Measurements from ENCODE around the gene VPS26C.

DNA sequence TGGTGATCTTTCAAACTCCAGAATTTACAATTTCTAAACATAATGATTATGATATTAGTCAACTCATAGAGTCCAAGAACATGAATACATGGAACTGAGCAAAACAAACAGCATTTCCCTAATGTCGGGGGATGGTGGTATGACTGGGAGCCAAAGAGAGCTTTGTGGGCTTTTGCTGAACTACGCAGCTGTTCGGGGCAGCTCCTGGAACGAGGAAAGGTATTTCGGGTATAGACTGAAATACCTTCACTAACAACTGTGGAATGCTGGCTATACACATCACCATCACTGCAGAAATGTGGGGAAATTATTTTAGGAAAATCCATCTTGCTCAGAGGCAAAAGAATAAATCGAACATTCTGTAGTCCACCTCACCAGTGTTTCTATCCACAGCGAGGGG lies 30.2 kb upstream of the VPS26C start:
- TF ChIP-seq SIN3A (IDR thresholded peaks at IDR 0.05; ENCODE audit: borderline replicate concordance, insufficient read depth, low read length) (no peak), POLR2AphosphoS5 (IDR thresholded peaks at IDR 0.05; ENCODE audit: low read depth, low read length) (no peak), TAF1 (IDR thresholded peaks at IDR 0.05; ENCODE audit: borderline replicate concordance, insufficient read depth, low read length) (no peak), FOXP2 (optimal IDR thresholded peaks at IDR 0.05; ENCODE audit: borderline replicate concordance, extremely low read depth, extremely low read length, insufficient read depth) (no peak)
- TF ChIP-seq, protein P1, sequence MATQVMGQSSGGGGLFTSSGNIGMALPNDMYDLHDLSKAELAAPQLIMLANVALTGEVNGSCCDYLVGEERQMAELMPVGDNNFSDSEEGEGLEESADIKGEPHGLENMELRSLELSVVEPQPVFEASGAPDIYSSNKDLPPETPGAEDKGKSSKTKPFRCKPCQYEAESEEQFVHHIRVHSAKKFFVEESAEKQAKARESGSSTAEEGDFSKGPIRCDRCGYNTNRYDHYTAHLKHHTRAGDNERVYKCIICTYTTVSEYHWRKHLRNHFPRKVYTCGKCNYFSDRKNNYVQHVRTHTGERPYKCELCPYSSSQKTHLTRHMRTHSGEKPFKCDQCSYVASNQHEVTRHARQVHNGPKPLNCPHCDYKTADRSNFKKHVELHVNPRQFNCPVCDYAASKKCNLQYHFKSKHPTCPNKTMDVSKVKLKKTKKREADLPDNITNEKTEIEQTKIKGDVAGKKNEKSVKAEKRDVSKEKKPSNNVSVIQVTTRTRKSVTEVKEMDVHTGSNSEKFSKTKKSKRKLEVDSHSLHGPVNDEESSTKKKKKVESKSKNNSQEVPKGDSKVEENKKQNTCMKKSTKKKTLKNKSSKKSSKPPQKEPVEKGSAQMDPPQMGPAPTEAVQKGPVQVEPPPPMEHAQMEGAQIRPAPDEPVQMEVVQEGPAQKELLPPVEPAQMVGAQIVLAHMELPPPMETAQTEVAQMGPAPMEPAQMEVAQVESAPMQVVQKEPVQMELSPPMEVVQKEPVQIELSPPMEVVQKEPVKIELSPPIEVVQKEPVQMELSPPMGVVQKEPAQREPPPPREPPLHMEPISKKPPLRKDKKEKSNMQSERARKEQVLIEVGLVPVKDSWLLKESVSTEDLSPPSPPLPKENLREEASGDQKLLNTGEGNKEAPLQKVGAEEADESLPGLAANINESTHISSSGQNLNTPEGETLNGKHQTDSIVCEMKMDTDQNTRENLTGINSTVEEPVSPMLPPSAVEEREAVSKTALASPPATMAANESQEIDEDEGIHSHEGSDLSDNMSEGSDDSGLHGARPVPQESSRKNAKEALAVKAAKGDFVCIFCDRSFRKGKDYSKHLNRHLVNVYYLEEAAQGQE (IDR thresholded peaks at IDR 0.05; ENCODE audit: insufficient read depth in 1 of 2, low read depth in 2 of 2, low read length in 2 of 2) = no peak

Measured in PFSK-1 (cell line).